Left renal cortex interstitium (tissue), 4 donors: Measurements from ENCODE around the gene GP9. TPM values are rescaled to one million over a fixed set of nuclear protein-coding genes. Genes with fewer than 3 reads are reported as not detected.
A peak's percentile ranks its signal among the peaks of the same experiment; 100 is the strongest.

Experiments used
- DNase-seq, 4 donors: peaks; one replicate each; pipeline ENCODE4 v3.0.0-alpha.2; 2013; ENCODE audit warnings: low read depth in 4 of 4, low spot score in 2 of 4, missing footprints in 1 of 4
- polyA plus RNA-seq, 4 donors: library from polyadenylated mRNA; unstranded; fragments of 120-200 nt; gene quantifications; one replicate each; pipeline ENCODE4 v1.2.1, GENCODE V29; 2013; ENCODE audit not compliant: insufficient read length in 4 of 4

The GP9 gene
- polyA plus RNA-seq, 4 donors: 0.81 to 1.8 (median 1.2) TPM

- peak; percentile 69 to 85 (median 74) for DNase-seq
Observed at GRCh38 chr3:129026728-129027543, 33.6 kb upstream of the GP9 start.

DNA sequence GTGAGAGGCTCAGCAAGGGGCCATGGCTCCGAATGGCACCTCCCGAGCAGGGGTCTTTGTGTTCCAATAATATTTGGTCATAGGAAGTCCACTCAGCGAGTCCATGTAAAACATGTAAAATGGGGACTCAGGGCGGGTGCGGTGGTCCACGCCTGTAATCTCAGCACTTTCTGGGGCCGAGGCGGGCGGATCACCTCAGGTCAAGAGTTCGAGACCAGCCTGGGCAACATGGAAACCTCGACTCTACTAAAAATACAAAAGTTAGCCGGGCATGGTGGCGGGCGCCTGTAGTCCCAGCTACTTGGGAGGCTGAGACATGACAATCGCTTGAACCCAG lies 33.1 kb upstream of the GP9 start:
- DNase-seq: no peak

GRCh38 chr3:129028866-129029265 lies 31.7 kb upstream of the GP9 start:
- DNase-seq: no peak

GRCh38 chr3:129030611-129031010 lies 30.0 kb upstream of the GP9 start:
- no peak for DNase-seq

DNA sequence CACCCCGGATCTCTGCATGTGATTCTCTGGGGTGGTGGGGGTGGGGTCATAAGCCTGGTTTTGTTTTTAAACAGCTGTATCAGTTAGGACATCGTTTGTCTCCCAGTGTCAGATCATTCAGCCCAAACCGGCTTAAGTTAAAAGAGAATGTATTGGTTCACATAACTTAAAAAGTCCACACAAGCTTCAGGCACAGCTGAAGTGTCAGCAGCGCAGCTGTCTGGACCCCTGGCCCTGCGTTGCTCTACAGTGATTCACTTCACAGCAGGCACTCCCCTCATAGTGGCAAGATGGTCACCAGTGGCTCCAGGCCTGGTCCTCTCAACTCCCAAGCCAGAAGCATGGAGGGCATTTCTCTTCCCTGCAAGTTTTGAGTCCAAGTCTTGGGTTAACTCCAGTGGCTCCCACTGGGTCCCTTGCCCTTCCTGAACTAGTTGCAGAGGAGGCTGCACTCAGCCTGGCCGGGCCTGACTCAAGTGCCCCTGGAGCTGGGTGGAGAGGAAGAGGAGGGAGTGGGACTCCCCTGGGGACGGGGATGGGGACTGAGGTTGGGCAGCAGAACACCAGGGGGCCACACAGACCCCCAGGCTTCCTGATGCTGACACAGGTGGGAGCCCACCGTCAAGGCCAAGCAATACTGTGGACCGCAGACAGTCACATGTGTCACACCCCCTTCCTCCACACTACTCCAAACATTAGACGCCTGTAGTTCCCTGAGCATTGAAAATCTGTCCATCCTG lies 28.9 kb upstream of the GP9 start:
- no peak for DNase-seq

- no peak for DNase-seq
Observed at GRCh38 chr3:129032716-129033115, 27.9 kb upstream of the GP9 start.

GRCh38 chr3:129033151-129033550 lies 27.4 kb upstream of the GP9 start:
- no peak for DNase-seq

DNA sequence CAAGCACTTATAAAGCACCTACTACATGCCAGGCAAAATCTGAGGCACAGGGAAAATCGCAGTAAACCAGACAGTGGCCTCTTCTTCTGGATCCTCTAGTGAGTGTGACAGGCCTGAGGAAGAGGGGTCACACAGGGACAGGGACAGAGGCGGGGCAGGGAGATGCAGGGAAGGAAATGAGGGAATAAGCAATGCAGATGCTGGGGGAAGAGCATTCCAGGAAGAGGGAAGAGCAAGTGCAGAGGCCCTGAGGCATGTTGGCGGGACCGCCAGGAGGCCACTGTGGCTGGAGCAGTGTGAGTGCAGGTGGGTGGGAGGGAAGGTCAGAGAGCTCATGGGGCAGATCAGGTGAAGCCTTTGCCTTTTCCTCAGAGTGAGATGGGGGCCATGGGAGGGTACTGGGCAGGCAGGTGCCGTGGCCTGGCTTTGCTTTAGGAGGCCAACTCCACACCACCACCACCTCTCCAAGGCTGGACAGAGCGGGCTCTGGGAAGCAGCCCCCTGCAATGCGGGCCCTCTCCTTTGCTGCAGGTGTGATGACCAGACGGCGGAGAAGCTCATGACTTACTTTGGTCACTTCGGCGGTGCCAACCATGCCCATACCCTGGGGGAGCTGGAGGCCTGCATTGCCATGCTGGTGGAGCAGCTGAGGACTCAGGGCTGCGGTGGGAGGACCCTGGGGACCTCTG lies 26.8 kb upstream of the GP9 start:
- no peak for DNase-seq

GRCh38 chr3:129034642-129035041 lies 25.9 kb upstream of the GP9 start:
- no peak for DNase-seq

DNA sequence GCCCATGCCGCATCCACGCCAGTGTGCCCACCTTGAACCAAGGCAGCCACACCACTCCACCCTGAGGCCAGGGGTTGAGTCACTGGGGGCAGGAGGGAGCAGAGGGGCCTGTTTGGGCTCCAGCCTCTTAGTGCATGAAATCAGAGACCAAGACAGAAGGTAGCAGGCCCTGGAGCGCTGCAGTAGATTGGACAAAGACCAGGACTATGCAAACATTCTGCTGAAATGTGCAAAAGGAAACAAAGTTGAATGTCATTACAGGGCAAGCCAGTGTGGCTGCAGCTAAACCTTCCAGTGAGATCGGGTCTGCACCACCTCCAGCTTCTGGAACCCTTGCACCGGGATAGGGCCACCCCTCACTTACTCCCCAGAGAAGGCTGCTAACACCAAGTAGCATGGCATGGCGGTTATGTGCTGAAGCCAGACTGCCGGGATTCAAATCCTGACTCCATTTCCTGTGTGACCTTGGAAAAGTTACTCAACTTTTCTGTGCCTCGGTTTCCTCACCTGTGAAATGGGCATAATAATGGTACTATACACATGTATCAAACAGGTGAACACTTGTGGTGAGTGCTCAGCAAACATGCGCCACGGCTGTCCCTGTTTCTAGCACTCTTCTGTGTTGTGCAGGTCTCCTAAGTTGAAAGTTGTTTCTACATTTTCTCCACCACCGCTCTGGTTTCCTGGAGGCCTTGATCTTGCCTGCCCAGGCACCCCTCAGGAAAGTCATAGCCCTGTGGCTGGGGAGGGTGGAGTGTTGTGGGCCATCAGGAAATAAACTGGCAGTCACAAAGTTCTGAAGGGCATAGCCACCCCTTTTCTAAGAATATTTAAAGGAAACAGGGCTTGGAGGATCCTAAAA lies 25.0 kb upstream of the GP9 start:
- DNase-seq: no peak

DNA sequence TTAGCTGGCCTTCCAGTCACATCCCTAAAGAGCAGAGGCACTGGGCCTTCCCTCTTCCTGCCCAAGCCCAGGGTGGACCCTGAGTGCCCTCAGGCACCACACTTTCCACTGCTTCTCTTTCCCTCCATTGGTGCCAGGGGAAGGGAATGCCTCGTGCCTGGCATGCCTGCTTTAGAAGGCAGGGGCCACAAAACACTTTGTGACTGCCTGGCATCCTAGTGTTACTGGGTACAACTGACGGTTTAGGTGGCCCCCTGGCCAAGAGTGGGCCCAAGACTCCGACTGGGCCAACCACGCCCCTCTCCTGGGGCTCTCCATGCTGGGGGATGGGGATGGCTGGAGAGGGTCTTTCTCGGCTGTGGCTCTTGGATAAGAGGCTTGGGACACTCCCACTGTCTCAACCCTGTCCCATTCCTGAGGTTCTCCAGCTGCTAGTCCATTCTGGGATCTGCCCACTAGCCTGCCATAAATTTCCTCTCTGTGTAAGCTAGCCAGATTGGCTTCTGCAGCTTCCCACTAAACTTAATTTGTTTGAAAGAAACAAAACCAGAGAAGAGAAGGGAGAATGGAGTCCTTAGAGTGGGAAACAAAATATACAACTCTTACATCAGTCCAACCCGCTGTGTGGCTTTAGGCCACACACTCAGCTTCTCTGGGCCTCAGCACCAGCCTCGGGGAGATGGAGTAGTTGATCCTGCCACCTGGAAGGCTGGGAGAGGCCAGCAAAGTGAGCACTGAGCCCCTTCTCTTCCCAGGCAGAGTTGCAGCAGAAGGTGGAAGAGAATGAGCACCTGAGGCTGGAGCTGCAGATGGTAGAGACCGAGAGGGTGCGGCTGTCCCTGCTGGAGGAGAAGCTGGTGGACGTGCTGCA lies 24.1 kb upstream of the GP9 start:
- no peak for DNase-seq

DNA sequence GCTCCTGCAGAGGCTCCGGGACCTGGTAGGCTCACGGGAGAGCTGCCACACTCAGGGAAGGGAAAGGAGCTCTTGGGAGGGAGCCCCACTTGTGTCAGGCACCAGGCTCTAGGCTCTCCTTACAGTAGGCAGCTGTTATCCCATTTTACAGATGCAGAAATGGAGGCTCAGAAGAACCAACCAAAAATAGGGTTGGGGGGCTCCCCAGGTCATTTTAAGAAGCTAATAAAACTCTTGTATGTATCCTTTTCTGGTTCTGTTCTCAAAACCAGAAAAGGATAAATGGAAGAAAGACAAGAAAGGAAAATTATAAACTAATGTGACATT lies 23.5 kb upstream of the GP9 start:
- DNase-seq: no peak

GRCh38 chr3:129038121-129038855 lies 22.3 kb upstream of the GP9 start:
- no peak for DNase-seq

GRCh38 chr3:129039271-129040038 lies 21.1 kb upstream of the GP9 start:
- DNase-seq: no peak

DNA sequence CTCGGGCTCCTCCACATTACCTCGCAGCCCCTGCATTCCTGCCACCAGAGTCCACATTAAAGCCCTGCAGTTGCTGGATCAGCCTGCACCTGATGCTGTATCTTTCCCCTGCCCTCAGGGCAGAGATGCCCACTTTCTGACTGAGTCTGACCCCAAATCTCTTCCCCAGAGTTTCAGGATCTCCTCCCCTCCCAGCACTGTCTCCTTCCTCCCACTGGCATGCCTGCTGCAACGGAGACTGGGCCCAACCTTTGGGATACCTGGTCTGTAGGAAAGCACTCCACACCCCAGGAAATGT lies 20.6 kb upstream of the GP9 start:
- no peak for DNase-seq

DNA sequence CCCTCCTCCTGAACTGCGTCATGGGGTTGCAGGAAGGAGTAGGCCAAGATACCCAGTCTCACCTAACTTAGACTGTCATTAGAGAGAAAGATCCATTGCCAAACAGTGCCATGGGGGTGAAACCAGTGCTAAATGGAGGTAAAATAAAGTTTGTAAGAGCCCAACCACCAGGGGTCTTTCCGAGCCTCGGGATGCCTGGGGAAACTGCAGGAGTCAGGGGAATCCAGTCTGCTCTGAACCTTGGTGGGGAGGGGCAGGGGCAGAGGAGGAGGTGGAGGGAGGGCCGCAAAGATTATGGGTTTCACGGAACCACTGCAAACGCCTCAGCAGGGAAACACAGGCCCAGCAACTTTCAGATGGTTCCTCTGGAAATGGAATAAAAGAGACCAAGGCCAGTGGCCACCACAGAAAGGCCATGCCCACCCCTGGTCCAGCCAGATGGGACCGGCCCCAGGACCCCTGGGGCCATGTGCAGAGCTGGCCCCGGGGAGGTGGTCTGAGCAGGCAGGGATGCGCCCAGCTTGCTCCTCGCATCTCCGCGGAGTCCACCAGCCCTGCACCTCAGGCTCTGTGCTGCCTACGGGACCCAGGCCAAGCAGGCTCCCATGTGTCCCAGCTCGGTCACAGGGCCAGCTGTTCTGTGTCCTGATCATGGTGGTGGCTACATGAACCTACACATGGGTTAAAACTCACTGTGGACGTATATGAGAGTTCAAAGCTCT lies 19.8 kb upstream of the GP9 start:
- no peak for DNase-seq

- DNase-seq: no peak
Observed at GRCh38 chr3:129045675-129046036, 14.9 kb upstream of the GP9 start.
